SK-N-SH treated with all-trans-retinoic acid at 6 μM for 48 hours (cell line): ENCODE measurements around the gene ANKRD55.

Experiments used
- CSDC2 ChIP-seq: fragments of 250-450 bp; sonication (Bioruptor Pico); IDR thresholded peaks from 2 replicates; pipeline ENCODE4 v1.5.0; 2020; ENCODE audit warnings: mild to moderate bottlenecking, moderate library complexity
- OSR1 ChIP-seq: fragments of 250-450 bp; sonication (Bioruptor Pico); IDR thresholded peaks from 2 replicates; pipeline ENCODE4 v1.8.0; 2022; ENCODE audit warnings: moderate library complexity, mild to moderate bottlenecking, inconsistent platforms
- PPARA ChIP-seq: fragments of 250-450 bp; sonication (Bioruptor Pico); IDR thresholded peaks from 2 replicates; pipeline ENCODE4 v1.5.0; 2020; ENCODE audit warnings: mild to moderate bottlenecking, borderline replicate concordance
- RARB ChIP-seq: fragments of 250-450 bp; sonication (Bioruptor Pico); IDR thresholded peaks from 2 replicates; pipeline ENCODE4 v1.8.0; 2021; ENCODE audit warnings: mild to moderate bottlenecking, moderate library complexity
- ZFP3 ChIP-seq: fragments of 250-450 bp; sonication (Bioruptor Pico); IDR thresholded peaks from 2 replicates; pipeline ENCODE4 v1.5.0; 2020; ENCODE audit warnings: mild to moderate bottlenecking, moderate library complexity
- ZNF565 ChIP-seq: fragments of 450-650 bp; formaldehyde crosslinking; conservative IDR thresholded peaks from 2 replicates; pipeline ENCODE4 v1.5.0; 2020; ENCODE audit warnings: low read depth, mild to moderate bottlenecking, moderate library complexity
- ZNF8 ChIP-seq: fragments of 450-650 bp; formaldehyde crosslinking; IDR thresholded peaks from 2 replicates; pipeline ENCODE4 v1.5.0; 2020; ENCODE audit warnings: mild to moderate bottlenecking, moderate library complexity
- TF ChIP-seq, protein P1 (sequence below): fragments of 250-450 bp; sonication (Bioruptor Pico); IDR thresholded peaks from 2 replicates; pipeline ENCODE4 v1.8.0; 2020; ENCODE audit warnings: mild to moderate bottlenecking, moderate library complexity, borderline replicate concordance
- TF ChIP-seq, protein P2 (sequence below): fragments of 250-450 bp; sonication (Bioruptor Pico); IDR thresholded peaks from 2 replicates; pipeline ENCODE4 v1.5.1; 2020; ENCODE audit warnings: low read depth, mild to moderate bottlenecking, moderate library complexity

DNA sequence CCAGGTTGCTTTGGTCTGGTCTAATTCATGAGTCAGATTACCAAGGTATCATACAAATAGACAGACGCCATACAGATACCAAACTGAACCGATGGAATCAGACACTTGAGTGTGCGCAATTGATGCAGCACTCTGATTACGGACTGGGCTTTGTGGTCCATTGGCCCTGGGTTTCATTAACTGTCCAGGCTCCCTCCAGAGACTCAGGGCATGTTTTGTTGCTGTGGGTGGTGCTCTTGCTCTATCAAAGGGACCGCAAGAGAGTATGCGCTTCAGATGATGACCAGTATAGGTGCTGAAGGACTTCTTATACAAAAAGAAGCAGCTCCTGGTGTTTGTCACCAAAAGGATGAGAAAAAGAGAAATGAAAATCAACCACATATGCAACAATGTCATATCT is 36.9 kb upstream of the ANKRD55 start:
- no peak for TF ChIP-seq ZNF8
- TF ChIP-seq RARB (CRISPR knock-in tag), result no peak
- TF ChIP-seq ZFP3 (CRISPR knock-in tag), result no peak
- no peak for TF ChIP-seq OSR1 (CRISPR knock-in tag)
- TF ChIP-seq CSDC2 (CRISPR knock-in tag), result no peak
- TF ChIP-seq PPARA (CRISPR knock-in tag), result no peak
- TF ChIP-seq, protein P1, sequence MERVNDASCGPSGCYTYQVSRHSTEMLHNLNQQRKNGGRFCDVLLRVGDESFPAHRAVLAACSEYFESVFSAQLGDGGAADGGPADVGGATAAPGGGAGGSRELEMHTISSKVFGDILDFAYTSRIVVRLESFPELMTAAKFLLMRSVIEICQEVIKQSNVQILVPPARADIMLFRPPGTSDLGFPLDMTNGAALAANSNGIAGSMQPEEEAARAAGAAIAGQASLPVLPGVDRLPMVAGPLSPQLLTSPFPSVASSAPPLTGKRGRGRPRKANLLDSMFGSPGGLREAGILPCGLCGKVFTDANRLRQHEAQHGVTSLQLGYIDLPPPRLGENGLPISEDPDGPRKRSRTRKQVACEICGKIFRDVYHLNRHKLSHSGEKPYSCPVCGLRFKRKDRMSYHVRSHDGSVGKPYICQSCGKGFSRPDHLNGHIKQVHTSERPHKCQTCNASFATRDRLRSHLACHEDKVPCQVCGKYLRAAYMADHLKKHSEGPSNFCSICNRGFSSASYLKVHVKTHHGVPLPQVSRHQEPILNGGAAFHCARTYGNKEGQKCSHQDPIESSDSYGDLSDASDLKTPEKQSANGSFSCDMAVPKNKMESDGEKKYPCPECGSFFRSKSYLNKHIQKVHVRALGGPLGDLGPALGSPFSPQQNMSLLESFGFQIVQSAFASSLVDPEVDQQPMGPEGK (CRISPR knock-in tag), result no peak
- TF ChIP-seq, protein P2, sequence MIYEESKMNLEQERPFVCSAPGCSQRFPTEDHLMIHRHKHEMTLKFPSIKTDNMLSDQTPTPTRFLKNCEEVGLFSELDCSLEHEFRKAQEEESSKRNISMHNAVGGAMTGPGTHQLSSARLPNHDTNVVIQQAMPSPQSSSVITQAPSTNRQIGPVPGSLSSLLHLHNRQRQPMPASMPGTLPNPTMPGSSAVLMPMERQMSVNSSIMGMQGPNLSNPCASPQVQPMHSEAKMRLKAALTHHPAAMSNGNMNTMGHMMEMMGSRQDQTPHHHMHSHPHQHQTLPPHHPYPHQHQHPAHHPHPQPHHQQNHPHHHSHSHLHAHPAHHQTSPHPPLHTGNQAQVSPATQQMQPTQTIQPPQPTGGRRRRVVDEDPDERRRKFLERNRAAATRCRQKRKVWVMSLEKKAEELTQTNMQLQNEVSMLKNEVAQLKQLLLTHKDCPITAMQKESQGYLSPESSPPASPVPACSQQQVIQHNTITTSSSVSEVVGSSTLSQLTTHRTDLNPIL, result no peak
- no peak for TF ChIP-seq ZNF565 (CRISPR knock-in tag)
